Sigmoid colon (tissue), 4 donors: ENCODE results near the gene TRAPPC5.

Experiments used
- CTCF ChIP-seq, 4 experiments: fragments of 450-650 bp in 3 of 4; fragments of 200-600 bp in 1 of 4; IDR thresholded peaks; one replicate each; pipeline ENCODE4 v1.5.1; 2016 to 2019; ENCODE audit warnings: antibody characterized with exemption in 4 of 4, mild to moderate bottlenecking in 3 of 4, moderate library complexity in 2 of 4
- EP300 ChIP-seq, 4 donors: sonication (generic); formaldehyde crosslinking; IDR thresholded peaks; one replicate each; pipeline ENCODE4 v1.6.1; 2017; ENCODE audit warnings: antibody characterized with exemption in 4 of 4

- TF ChIP-seq CTCF (IDR thresholded peaks at IDR 0.05) (no peak), EP300 (IDR thresholded peaks at IDR 0.05) (no peak)
Observed at GRCh38 chr19:7633698-7634097, 46.9 kb upstream of the TRAPPC5 start, which contains the start of gene PCP2.
